Tibial nerve (tissue), 4 donors: ENCODE measurements around the gene SAA1.

Experiments
- EP300 ChIP-seq, 2 donors: sonication (generic); formaldehyde crosslinking; IDR thresholded peaks; one replicate each; pipeline ENCODE4 v1.6.1; 2017; ENCODE audit warnings: antibody characterized with exemption in 2 of 2, mild to moderate bottlenecking in 1 of 2
- POLR2A ChIP-seq, 2 donors: fragments of 450-650 bp; IDR thresholded peaks; one replicate each; pipeline ENCODE4 v1.6.1; 2017; ENCODE audit warnings: antibody characterized with exemption in 2 of 2, mild to moderate bottlenecking in 2 of 2, moderate library complexity in 2 of 2
- TF ChIP-seq, protein P1 (sequence below), 5 experiments: fragments of 200-600 bp in 3 of 5; fragments of 450-650 bp in 2 of 5; sonication (generic) in 3 of 5; IDR thresholded peaks; one replicate each; pipeline ENCODE4 v1.5.1; 2016 to 2019; ENCODE audit warnings: antibody characterized with exemption in 5 of 5, mild to moderate bottlenecking in 3 of 5, moderate library complexity in 2 of 5

DNA sequence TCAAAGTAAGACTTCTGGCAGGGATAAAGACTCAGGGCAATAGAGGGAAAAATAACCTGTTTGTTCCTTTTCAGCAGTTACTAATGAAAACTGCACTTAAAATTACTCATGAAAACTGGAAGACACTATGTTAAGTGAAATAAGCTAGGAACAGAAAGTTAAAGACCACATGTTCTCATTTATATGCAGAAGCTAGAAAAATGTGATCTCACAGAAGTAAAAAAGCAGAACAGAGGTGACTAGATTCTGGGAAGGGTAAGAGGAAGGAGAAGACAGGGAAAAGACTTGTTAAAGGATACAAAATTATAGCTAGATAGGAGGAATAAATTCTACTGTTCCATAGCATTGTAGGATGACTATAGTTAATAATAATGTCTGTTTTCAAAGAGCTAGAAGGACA lies 33.7 kb downstream of the SAA1 start:
- TF ChIP-seq, protein P1, sequence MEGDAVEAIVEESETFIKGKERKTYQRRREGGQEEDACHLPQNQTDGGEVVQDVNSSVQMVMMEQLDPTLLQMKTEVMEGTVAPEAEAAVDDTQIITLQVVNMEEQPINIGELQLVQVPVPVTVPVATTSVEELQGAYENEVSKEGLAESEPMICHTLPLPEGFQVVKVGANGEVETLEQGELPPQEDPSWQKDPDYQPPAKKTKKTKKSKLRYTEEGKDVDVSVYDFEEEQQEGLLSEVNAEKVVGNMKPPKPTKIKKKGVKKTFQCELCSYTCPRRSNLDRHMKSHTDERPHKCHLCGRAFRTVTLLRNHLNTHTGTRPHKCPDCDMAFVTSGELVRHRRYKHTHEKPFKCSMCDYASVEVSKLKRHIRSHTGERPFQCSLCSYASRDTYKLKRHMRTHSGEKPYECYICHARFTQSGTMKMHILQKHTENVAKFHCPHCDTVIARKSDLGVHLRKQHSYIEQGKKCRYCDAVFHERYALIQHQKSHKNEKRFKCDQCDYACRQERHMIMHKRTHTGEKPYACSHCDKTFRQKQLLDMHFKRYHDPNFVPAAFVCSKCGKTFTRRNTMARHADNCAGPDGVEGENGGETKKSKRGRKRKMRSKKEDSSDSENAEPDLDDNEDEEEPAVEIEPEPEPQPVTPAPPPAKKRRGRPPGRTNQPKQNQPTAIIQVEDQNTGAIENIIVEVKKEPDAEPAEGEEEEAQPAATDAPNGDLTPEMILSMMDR (IDR thresholded peaks at IDR 0.05), result no peak
- no peak for TF ChIP-seq POLR2A (IDR thresholded peaks at IDR 0.05)
- TF ChIP-seq EP300 (IDR thresholded peaks at IDR 0.05), result no peak
